Measurements from ENCODE around the gene UVRAG.
"Not testable (repeated sequence)": the region's sequence is repeated elsewhere in the genome, so short reads cannot be mapped to it uniquely, and the experiment has no call there.

GRCh38 chr11:75979075-75979474 is 164.1 kb downstream of the UVRAG start:
- TF ChIP-seq ZNF274 (IDR thresholded peaks at IDR 0.05; ENCODE audit: low read depth, low read length); YY1 (IDR thresholded peaks at IDR 0.05; ENCODE audit: insufficient read depth, insufficient read length): not testable (repeated sequence)
